Stimulated activated CD4-positive, alpha-beta T cell treated with anti-CD3 and anti-CD28 coated beads, Interleukin-1b, Interleukin-23, amount 100 ng/mL, for 4 hours (primary cell): ENCODE results near the gene PTGES3L.
"Not testable (repeated sequence)": the region's sequence is repeated elsewhere in the genome, so short reads cannot be mapped to it uniquely, and the experiment has no call there.

ENCODE experiments used
- DNase-seq, 2 donors: peaks; one replicate each; pipeline ENCODE4 v3.0.0-alpha.2; 2020; ENCODE audit warnings: low read depth in 2 of 2

Gene PTGES3L

GRCh38 chr17:42919522-42920077 lies 60.3 kb downstream of the PTGES3L start:
- not testable (repeated sequence) for DNase-seq

GRCh38 chr17:42918902-42919521 lies 60.9 kb downstream of the PTGES3L start:
- no peak for DNase-seq
